ENCODE data around the gene U2AF2. TPM values are rescaled to one million over a fixed set of nuclear protein-coding genes. Genes with fewer than 3 reads are reported as not detected.

The U2AF2 gene
- total RNA-seq, 1 donor from 2014 or later, result 140 TPM

- no peak for DNase-seq (ENCODE audit: low read depth)
- TF ChIP-seq, protein P1, sequence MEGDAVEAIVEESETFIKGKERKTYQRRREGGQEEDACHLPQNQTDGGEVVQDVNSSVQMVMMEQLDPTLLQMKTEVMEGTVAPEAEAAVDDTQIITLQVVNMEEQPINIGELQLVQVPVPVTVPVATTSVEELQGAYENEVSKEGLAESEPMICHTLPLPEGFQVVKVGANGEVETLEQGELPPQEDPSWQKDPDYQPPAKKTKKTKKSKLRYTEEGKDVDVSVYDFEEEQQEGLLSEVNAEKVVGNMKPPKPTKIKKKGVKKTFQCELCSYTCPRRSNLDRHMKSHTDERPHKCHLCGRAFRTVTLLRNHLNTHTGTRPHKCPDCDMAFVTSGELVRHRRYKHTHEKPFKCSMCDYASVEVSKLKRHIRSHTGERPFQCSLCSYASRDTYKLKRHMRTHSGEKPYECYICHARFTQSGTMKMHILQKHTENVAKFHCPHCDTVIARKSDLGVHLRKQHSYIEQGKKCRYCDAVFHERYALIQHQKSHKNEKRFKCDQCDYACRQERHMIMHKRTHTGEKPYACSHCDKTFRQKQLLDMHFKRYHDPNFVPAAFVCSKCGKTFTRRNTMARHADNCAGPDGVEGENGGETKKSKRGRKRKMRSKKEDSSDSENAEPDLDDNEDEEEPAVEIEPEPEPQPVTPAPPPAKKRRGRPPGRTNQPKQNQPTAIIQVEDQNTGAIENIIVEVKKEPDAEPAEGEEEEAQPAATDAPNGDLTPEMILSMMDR (IDR thresholded peaks at IDR 0.05; ENCODE audit: insufficient read depth, low read length, severe bottlenecking), result no peak
- no peaks in the 10 kb centered on the region for H3K27me3 ChIP-seq (ENCODE audit: control insufficient read depth, insufficient read depth, low read length)
- H3K36me3 ChIP-seq (ENCODE audit: control insufficient read depth, insufficient read depth, low read length), result peaks cover 25% of the 10 kb centered on the region
- no peak for FAIRE-seq
- no peak overlapping the region for H3K4me3 ChIP-seq (ENCODE audit: low read depth, low read length)
Observed at GRCh38 chr19:55678121-55678671, 23.4 kb downstream of the U2AF2 start.

DNA sequence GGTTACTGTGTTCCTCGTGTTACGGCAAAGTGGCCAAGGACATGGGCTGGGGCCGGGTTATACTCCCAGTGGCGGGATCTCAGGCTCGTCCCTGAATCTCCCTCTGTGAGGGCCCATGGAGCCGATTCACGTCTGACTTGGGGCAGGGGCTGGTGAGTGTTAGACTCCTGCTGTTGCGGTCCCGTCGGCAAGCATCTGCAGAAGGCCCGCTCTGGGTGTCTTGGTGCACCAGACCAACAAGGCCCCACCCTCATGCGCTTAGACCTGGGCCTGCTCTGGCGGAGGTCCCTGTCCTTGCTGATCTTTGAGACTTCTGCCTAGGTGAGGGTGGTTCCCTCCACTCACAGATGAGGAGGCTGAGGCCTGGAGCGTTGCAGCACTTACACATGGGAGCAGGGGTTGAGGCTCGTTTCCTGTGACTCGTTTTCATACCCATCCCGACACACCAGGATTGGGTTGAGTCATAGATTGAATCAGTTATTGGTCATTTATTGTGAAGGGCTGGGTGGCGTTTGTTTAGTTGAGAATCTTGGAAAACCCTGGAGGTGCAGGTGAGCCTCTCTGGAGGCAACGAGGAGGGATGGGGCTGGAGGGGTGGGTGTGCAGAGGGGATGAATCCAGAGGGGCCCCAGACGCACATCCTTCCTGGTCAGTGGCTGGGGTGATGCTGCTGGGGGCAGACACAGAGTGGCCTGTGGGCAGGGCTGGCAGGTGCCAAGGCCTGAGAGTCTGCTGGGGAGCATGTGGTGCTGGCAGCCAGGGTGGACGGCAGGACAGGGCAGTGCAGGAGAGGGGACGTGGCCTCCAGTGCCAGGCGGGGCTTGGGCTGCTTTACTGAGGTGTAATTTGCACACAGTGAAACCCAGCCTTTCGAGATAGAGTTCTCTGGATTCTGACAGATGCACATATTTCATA, 24.8 kb downstream of the U2AF2 start:
- peak; percentile 85 for DNase-seq (ENCODE audit: low read depth)
- no peak for FAIRE-seq
- peaks cover 29% of the 10 kb centered on the region for H3K36me3 ChIP-seq (ENCODE audit: control insufficient read depth, insufficient read depth, low read length)

DNA sequence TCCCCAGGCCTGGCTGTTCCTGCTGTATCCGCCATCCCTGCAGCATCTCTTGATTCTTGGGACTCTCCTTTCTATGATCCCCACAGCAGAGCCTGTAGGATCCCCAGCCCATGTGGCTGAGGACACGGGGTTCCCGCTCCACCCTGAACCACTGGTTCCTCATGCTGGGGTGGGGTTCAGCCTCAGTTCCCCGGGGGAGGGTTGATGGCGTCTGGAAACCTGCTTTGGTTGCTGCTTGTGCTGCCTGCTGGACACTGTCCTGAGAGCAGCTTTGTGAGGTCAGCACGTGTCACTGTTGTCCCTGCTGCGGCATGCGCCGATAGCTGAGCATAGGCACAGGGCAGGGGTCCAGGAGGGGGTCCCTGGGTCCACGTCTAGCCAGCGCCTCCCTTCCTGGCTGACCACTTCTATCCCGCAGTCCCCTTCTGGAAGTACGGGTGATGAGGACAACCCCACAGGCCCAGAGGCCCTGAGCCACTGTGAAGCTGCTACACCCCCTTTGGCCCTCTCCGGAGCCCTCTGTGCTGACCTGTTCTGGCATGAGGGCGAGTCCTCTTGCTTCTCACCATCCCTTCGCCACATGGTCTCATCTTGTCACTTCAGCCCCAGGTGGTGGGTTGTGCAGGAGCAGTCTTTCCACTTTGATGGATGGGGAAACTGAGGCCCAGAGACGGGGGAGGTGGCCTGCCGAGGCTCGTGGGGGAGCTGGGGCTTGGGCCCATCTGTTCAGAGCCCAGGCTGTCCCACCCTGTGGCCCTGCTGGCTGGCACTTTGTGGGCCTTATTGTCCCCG, 25.7 kb downstream of the U2AF2 start:
- TF ChIP-seq, protein P1 (IDR thresholded peaks at IDR 0.05; ENCODE audit: insufficient read depth, low read length, severe bottlenecking), result no peak
- H3K36me3 ChIP-seq (ENCODE audit: control insufficient read depth, insufficient read depth, low read length), result peaks cover 35% of the 10 kb centered on the region
- DNase-seq (ENCODE audit: low read depth), result no peak
- H3K27me3 ChIP-seq (ENCODE audit: control insufficient read depth, insufficient read depth, low read length), result no peaks in the 10 kb centered on the region
- no peak for FAIRE-seq
- H3K4me3 ChIP-seq (ENCODE audit: low read depth, low read length), result no peak overlapping the region

More for the DNA sequence above, 24.8 kb downstream of the U2AF2 start:
- Histone ChIP-seq H3K27me3 (ENCODE audit: control insufficient read depth, insufficient read depth, low read length) (no peaks in the 10 kb centered on the region), H3K4me3 (ENCODE audit: low read depth, low read length) (no peak overlapping the region)
- TF ChIP-seq, protein P1 (IDR thresholded peaks at IDR 0.05; ENCODE audit: insufficient read depth, low read length, severe bottlenecking), result no peak

DNA sequence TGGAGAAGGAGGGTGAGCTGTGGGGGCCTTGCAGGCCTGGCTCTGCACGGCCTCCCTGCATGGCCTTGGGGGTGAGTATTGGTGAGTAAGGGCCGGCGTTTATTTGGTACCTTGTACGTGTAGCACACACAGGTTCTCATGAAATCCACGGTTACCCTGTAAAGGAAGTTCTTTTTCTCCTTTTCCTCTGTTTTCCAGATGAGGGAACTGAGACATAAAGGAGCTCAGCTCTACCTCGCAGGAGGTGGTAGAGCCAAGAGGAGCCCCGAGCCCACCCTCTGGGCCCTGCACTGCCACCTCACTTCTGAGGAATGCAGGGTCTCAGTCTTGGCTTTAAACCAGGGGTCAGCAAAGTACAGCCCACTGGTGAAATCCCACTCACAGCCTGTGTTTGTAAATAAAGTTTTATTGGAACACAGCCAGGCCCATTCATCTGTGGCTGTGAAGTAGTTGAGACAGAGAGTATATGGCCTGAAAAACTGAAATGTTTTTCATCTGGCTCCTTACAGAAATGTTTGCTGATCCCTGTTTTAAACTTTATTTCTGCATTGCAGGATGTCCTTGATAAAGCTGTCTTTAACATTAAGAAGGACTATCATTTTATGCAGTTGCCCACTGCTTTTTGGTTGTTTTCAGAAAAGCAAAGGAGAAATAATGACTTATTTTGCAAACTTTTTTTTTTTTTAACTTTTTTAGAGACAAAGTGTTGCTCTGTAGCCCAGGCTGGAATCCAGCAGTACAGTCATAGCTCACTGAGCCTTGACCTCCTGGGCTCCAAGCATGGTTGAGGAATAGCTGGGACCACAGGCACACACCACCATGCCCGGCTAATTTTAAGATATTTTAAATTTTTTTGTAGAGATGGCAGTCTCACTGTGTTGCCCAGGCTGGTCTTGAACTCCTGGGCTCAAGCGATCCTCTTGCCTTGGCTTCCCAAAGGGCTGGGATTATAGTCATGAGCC, 26.6 kb downstream of the U2AF2 start:
- DNase-seq (ENCODE audit: low read depth), result no peak
- Histone ChIP-seq H3K4me3 (ENCODE audit: low read depth, low read length) (no peak overlapping the region), H3K36me3 (ENCODE audit: control insufficient read depth, insufficient read depth, low read length) (peaks cover 42% of the 10 kb centered on the region), H3K27me3 (ENCODE audit: control insufficient read depth, insufficient read depth, low read length) (no peaks in the 10 kb centered on the region)
- TF ChIP-seq, protein P1 (IDR thresholded peaks at IDR 0.05; ENCODE audit: insufficient read depth, low read length, severe bottlenecking), result no peak
- no peak for FAIRE-seq
